CD14-positive monocyte (primary cell): Measurements from ENCODE around the gene SKA3. TPM values are rescaled to one million over a fixed set of nuclear protein-coding genes. Genes with fewer than 3 reads are reported as not detected.

ENCODE experiments used
- DNase-seq, 3 donors: peaks; one replicate each; pipeline ENCODE4 v3.0.0-alpha.2; 2011 to 2022
- H2AFZ ChIP-seq: 2 replicates; pipeline ENCODE4 v1.6.0; 2012; ENCODE audit warnings: mild to moderate bottlenecking, low read depth, low read length, inconsistent platforms; ENCODE audit not compliant: insufficient read depth, poor library complexity, severe bottlenecking
- H3K27ac ChIP-seq, 2 donors: 1 replicate in 1 of 2; 2 replicates in 1 of 2; pipeline ENCODE4 v1.5.1; 2012 to 2013; ENCODE audit warnings: low read length in 2 of 2, control low read depth in 1 of 2, inconsistent platforms in 1 of 2, low read depth in 1 of 2, mild to moderate bottlenecking in 1 of 2
- H3K27me3 ChIP-seq, 2 donors: one replicate each; pipeline versions ENCODE4 v1.6.0 to v1.6.1; 2011 to 2013; ENCODE audit warnings: low read length in 2 of 2; ENCODE audit not compliant: control insufficient read depth in 2 of 2, insufficient read depth in 2 of 2
- H3K36me3 ChIP-seq, 2 donors: replicated peaks in 1 of 2; 1 replicate in 1 of 2; 2 replicates in 1 of 2; pipeline versions ENCODE4 v1.5.1 to v1.6.1; 2012 to 2013; ENCODE audit warnings: low read length in 2 of 2, control low read depth in 1 of 2, inconsistent platforms in 1 of 2, mild to moderate bottlenecking in 1 of 2; ENCODE audit not compliant: insufficient read depth in 2 of 2, control insufficient read depth in 1 of 2
- H3K4me1 ChIP-seq, 2 donors: 1 replicate in 1 of 2; 2 replicates in 1 of 2; pipeline versions ENCODE4 v1.5.1 to v1.6.1; 2012 to 2013; ENCODE audit warnings: low read length in 2 of 2, control low read depth in 1 of 2, inconsistent platforms in 1 of 2, mild to moderate bottlenecking in 1 of 2, moderate library complexity in 1 of 2; ENCODE audit not compliant: insufficient read depth in 2 of 2, control insufficient read depth in 1 of 2
- H3K4me2 ChIP-seq: replicated peaks from 2 replicates; pipeline ENCODE3; 2012; ENCODE audit warnings: low read length, moderate library complexity, mild to moderate bottlenecking; ENCODE audit not compliant: poor library complexity, severe bottlenecking; ENCODE audit errors: extremely low read depth
- H3K4me3 ChIP-seq, 3 experiments: fragments of 200-600 bp in 1 of 3; sonication (generic) in 1 of 3; replicated peaks in 1 of 3; 1 replicate in 2 of 3; 2 replicates in 1 of 3; pipeline ENCODE4 v1.5.1; 2011 to 2013; ENCODE audit warnings: low read length in 3 of 3, mild to moderate bottlenecking in 3 of 3, control low read depth in 2 of 3, low read depth in 2 of 3, inconsistent platforms in 1 of 3, moderate library complexity in 1 of 3
- H3K79me2 ChIP-seq: 2 replicates; pipeline ENCODE4 v1.6.0; 2012; ENCODE audit warnings: mild to moderate bottlenecking, control low read depth, inconsistent platforms, low read length, moderate library complexity; ENCODE audit not compliant: insufficient read depth
- H3K9ac ChIP-seq: 2 replicates; pipeline ENCODE4 v1.6.0; 2017; ENCODE audit warnings: low read length, mild to moderate bottlenecking; ENCODE audit not compliant: insufficient read depth, poor library complexity, severe bottlenecking
- H3K9me3 ChIP-seq, 2 donors: replicated peaks in 1 of 2; 1 replicate in 1 of 2; 2 replicates in 1 of 2; pipeline versions ENCODE4 v1.5.1 to v1.6.1; 2012 to 2013; ENCODE audit warnings: low read length in 2 of 2, control low read depth in 1 of 2; ENCODE audit not compliant: control insufficient read depth in 1 of 2, insufficient read depth in 1 of 2
- H4K20me1 ChIP-seq: 2 replicates; pipeline ENCODE4 v1.6.0; 2012; ENCODE audit warnings: mild to moderate bottlenecking, low read length, control low read depth, moderate library complexity; ENCODE audit not compliant: insufficient read depth
- H3K27ac Mint-ChIP-seq, 7 donors: one replicate each; pipeline ENCODE4 v1.8.0; 2020; ENCODE audit warnings: mild to moderate bottlenecking in 7 of 7, mixed read lengths in 7 of 7, moderate library complexity in 6 of 7, inconsistent platforms in 2 of 7
- H3K27me3 Mint-ChIP-seq, 3 donors: one replicate each; pipeline ENCODE4 v1.8.0; 2021 to 2022; ENCODE audit warnings: low read depth in 3 of 3, mild to moderate bottlenecking in 3 of 3, mixed read lengths in 3 of 3, moderate library complexity in 3 of 3, inconsistent platforms in 1 of 3
- H3K36me3 Mint-ChIP-seq, 2 donors: one replicate each; pipeline ENCODE4 v1.8.0; 2020; ENCODE audit warnings: mixed read lengths in 2 of 2, inconsistent platforms in 1 of 2, mild to moderate bottlenecking in 1 of 2
- H3K4me1 Mint-ChIP-seq: one replicate; pipeline ENCODE4 v1.8.0; 2020; ENCODE audit warnings: mild to moderate bottlenecking, mixed read lengths
- H3K4me3 Mint-ChIP-seq, 2 donors: one replicate each; pipeline ENCODE4 v1.8.0; 2020; ENCODE audit warnings: mild to moderate bottlenecking in 2 of 2, mixed read lengths in 2 of 2, moderate library complexity in 1 of 2
- H3K9me3 Mint-ChIP-seq, 7 donors: one replicate each; pipeline ENCODE4 v1.8.0; 2020 to 2022; ENCODE audit warnings: mixed read lengths in 7 of 7, mild to moderate bottlenecking in 6 of 7, moderate library complexity in 6 of 7, inconsistent platforms in 2 of 7
- WGBS: methylation state at CpG from one replicate; pipeline ENCODE4 v1.1.5; 2013; ENCODE audit warnings: missing lambda C conversion rate; ENCODE audit not compliant: insufficient coverage; 5-methylcytosine and 5-hydroxymethylcytosine counted together
- intact Hi-C, 2 donors: fragments of 100-400 bp; cut with micrococcal nuclease; formaldehyde crosslinking; loops; one replicate each; pipeline versions ENCODE4 v1.15.0 to v1.15.1; 2023
- polyA minus RNA-seq: library from RNA; depleted of rRNA, polyadenylated mRNA; stranded (reverse); fragments of >200 nt; gene quantifications from 2 replicates; pipeline ENCODE4 v1.2.3, GENCODE V29; 2012
- polyA plus RNA-seq, 3 donors: library from polyadenylated mRNA; depleted of rRNA in 1 of 3; unstranded in 2 of 3; stranded (reverse) in 1 of 3; fragments of 300-500 nt in 2 of 3; fragments of >200 nt in 1 of 3; fragmentation: Illumina TruSeq in 2 of 3; gene quantifications; 1 replicate in 2 of 3; 2 replicates in 1 of 3; pipeline ENCODE4 v1.2.3, GENCODE V29; 2012 to 2021
- total RNA-seq, 12 experiments: library from RNA in 1 of 12; stranded (reverse) in 1 of 12; fragments of 120-200 nt in 1 of 12; gene quantifications; one replicate each; pipeline ENCODE4 v1.2.4 and lab custom pipeline; 2013 to 2026; ENCODE audit warnings: mixed read lengths in 6 of 12, inconsistent platforms in 1 of 12
- TF ChIP-seq, protein P1 (sequence below): fragments of 200-600 bp; IDR thresholded peaks from one replicate; pipeline ENCODE4 v1.8.0; 2022; ENCODE audit warnings: antibody characterized with exemption, mild to moderate bottlenecking

The SKA3 gene
- total RNA-seq (2013): 12.3 TPM
- polyA plus RNA-seq (1 to 10 TPM in 1 of 3 donors, under 1 TPM in 2; 0.12 to 2.5 (median 0.49) TPM), polyA minus RNA-seq (8.5 and 22.3 TPM in 2 replicates), total RNA-seq (lab: John Stamatoyannopoulos, UW) (3.1 to 12.0 (median 6.9) reads per million in 11 experiments)

DNA sequence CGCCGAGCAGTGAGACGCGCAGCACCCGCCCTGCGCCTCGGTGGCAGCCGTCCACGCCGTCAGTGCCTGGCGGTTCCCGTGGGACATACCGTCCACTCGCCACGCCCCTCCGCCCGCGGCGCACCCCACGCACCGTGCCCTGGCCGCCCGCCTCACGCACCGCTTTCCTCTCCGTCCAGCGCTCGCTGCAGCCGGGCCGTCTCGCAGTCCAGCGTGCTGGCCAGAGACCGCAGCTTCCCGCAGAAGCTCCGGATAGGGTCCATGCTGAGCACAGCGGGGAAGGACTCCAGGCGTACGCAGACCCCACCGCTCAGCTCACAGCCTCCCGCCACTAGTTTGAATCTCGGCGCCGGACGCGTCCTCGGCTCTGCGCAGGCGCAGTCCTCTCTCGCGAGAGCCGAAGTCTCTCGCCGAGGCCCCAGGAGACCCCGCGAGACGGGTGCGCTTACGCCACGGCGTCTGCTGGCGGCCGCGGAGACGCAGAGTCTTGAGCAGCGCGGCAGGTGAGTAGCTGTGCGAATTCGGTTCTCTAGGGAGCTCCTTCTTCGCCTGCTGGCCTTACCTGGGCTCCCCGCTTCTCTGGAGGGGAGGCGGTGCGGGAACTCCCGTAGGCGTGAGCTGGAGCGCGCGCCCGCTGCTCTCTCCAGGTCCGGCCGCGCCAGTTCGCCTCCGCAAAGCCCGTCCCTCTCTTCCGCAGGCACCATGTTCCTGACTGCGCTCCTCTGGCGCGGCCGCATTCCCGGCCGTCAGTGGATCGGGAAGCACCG, at the start of gene SKA3, which contains the start of gene MRPL57:
Gene SKA3 (minus strand): TSS at position 338 of the 767 bp plus-strand sequence. CDS start 75 bp downstream, at position 263.
Gene MRPL57 (plus strand): TSS at position 444 of the 767 bp plus-strand sequence. CDS start 259 bp downstream, at position 703.
- H3K36me3 Mint-ChIP-seq: peaks cover 0 to 2% of the 10 kb centered on the region in 2 donors
- TF ChIP-seq, protein P1, sequence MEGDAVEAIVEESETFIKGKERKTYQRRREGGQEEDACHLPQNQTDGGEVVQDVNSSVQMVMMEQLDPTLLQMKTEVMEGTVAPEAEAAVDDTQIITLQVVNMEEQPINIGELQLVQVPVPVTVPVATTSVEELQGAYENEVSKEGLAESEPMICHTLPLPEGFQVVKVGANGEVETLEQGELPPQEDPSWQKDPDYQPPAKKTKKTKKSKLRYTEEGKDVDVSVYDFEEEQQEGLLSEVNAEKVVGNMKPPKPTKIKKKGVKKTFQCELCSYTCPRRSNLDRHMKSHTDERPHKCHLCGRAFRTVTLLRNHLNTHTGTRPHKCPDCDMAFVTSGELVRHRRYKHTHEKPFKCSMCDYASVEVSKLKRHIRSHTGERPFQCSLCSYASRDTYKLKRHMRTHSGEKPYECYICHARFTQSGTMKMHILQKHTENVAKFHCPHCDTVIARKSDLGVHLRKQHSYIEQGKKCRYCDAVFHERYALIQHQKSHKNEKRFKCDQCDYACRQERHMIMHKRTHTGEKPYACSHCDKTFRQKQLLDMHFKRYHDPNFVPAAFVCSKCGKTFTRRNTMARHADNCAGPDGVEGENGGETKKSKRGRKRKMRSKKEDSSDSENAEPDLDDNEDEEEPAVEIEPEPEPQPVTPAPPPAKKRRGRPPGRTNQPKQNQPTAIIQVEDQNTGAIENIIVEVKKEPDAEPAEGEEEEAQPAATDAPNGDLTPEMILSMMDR: no peak
- Histone ChIP-seq H2AFZ (peak within 1 kb of the TSS; percentile 97), H3K4me3 (peak within 1 kb of the TSS; percentile 92 to 98 (median 95)), H3K9me3 (no peaks in the 10 kb centered on the region), H3K4me1 (peaks cover 11 to 18% of the 10 kb centered on the region in 2 donors), H3K79me2 (peaks cover 61% of the 10 kb centered on the region), H3K9ac (peak within 1 kb of the TSS; percentile 90), H3K4me2 (peak within 1 kb of the TSS; percentile 83), H4K20me1 (no peaks in the 10 kb centered on the region), H3K27me3 (no peaks in the 10 kb centered on the region), H3K27ac (peak within 1 kb of the TSS; percentile 92 to 93), H3K36me3 (peaks cover 0 to 5% of the 10 kb centered on the region in 2 donors)
- H3K4me3 Mint-ChIP-seq: peak within 1 kb of the TSS; percentile 98
- peak within 1 kb of the TSS; percentile 86 to 98 (median 95) for H3K27ac Mint-ChIP-seq
- H3K9me3 Mint-ChIP-seq: no peaks in the 10 kb centered on the region
- peaks cover 17% of the 10 kb centered on the region for H3K4me1 Mint-ChIP-seq
- DNase-seq: peak; percentile 89 to 91 (median 90)
- WGBS: under 1% methylated on average over 93 of the region's 93 CpGs
- intact Hi-C loops: loop anchor here (5.0 to 10.0 kb wide), 6 partner anchors 118 to 428 kb away; partner anchors contain the start of gene MICU2 (in 1 of the 2)
- no peaks in the 10 kb centered on the region for H3K27me3 Mint-ChIP-seq

DNA sequence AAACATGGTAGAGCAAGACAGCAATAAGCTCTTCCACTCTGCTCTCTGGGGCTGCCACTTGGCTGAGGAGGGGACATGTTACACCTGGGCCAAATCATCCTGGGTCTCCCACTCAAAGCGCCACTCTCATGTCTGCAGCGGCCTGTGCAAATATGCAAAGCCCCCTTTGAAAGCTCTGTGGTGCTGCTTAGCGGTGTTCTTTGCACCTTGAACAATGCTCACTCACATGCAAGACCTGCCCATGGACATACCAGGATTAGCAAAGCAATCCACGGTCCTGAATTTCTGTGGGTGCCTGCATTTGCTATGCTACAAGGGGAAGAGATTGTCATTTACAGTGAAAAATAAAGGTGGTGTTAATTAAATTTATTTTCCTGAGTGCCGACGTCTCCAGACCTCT, 48.7 kb upstream of the SKA3 start:
- Mint-ChIP-seq H3K27me3 (peaks cover 0 to 1% (median 0%) of the 10 kb centered on the region in 3 donors), H3K27ac (no peak overlapping the region), H3K9me3 (peaks cover 2 to 22% (median 10%) of the 10 kb centered on the region in 7 donors), H3K36me3 (no peaks in the 10 kb centered on the region), H3K4me1 (peaks cover 4% of the 10 kb centered on the region), H3K4me3 (no peak overlapping the region)
- no peak for DNase-seq
- Histone ChIP-seq H2AFZ (no peak overlapping the region), H3K4me2 (no peak overlapping the region), H4K20me1 (no peaks in the 10 kb centered on the region), H3K4me1 (no peaks in the 10 kb centered on the region), H3K4me3 (no peak overlapping the region), H3K9ac (no peak overlapping the region), H3K36me3 (no peaks in the 10 kb centered on the region), H3K9me3 (peaks cover 9 to 10% of the 10 kb centered on the region in 2 donors), H3K27me3 (no peaks in the 10 kb centered on the region), H3K79me2 (no peaks in the 10 kb centered on the region), H3K27ac (no peak overlapping the region)
- intact Hi-C loops: no loop called here
- TF ChIP-seq, protein P1: no peak
- 100% methylated on average over 4 of the region's 6 CpGs for WGBS
